ENCODE measurements around the gene XPR1. TPM values are rescaled to one million over a fixed set of nuclear protein-coding genes. Genes with fewer than 3 reads are reported as not detected.

XPR1 gene
- total RNA-seq, 2 experiments from 2014 or later, result 19.9 to 20.5 TPM

DNA sequence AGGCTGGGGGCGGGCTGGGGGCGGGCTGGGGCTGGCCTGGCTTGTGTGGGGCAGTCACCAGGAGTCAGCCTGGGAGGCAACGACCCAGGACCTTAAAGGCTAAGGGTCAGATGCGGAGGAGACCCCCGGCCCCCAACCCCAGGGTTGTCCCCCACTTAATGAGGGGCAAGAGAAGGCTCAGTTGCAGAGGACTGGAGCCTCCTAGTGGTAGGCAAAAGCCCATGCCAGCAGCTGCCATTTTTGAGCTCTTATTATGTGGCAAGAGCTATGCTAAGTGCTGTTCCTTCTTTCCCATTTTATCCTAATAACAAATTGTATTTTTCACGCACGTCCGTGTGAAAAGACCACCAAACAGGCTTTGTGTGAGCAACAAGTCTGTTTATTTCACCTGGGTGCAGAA is 288.9 kb downstream of the XPR1 start:
- ChIA-PET CTCF (interaction anchor here (0.6 to 1.3 kb wide), 6 partner anchors 10 to 406 kb away, joined by 3 to 6 read pairs (median 3); no protein-coding TSS in a partner anchor), POLR2A (no interaction called here)
- Mint-ChIP-seq H3K36me3 (ENCODE audit: low read depth) (no peaks in the 10 kb centered on the region), H3K9me3 (no peaks in the 10 kb centered on the region), H3K27ac (no peak overlapping the region), H3K4me1 (no peaks in the 10 kb centered on the region), H3K27me3 (peaks cover 6% of the 10 kb centered on the region), H3K4me3 (no peak overlapping the region)
- no peak for DNase-seq

DNA sequence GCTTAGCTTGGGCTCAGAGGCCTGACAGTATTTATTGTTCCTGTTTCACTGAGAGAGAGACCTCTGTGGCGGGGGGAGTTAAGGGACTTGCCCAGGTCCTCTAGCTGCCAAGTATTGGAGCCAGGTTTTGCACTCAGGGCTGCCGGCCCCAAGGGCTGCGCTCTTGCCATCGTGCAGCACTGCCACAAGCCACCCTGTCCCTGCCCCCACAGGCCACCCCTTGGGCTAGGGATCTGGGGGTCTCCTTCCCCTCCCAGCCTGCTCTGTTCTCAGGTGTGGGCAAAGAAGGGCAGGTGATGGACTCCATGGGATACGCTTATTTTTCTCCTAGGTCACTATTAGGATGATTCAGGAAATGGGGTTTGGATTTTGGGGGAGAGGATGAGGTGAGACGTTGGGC is 289.6 kb downstream of the XPR1 start:
- no peaks in the 10 kb centered on the region for H3K4me1 Mint-ChIP-seq
- H3K9me3 Mint-ChIP-seq, result no peaks in the 10 kb centered on the region
- DNase-seq, result no peak
- POLR2A ChIA-PET, result no interaction called here
- H3K4me3 Mint-ChIP-seq, result no peak overlapping the region
- no peak overlapping the region for H3K27ac Mint-ChIP-seq
- H3K27me3 Mint-ChIP-seq, result peaks cover 6% of the 10 kb centered on the region
- CTCF ChIA-PET, result interaction anchor here (0.6 to 1.3 kb wide), 6 partner anchors 10 to 406 kb away, joined by 3 to 6 read pairs (median 3); no protein-coding TSS in a partner anchor
- no peaks in the 10 kb centered on the region for H3K36me3 Mint-ChIP-seq (ENCODE audit: low read depth)

DNA sequence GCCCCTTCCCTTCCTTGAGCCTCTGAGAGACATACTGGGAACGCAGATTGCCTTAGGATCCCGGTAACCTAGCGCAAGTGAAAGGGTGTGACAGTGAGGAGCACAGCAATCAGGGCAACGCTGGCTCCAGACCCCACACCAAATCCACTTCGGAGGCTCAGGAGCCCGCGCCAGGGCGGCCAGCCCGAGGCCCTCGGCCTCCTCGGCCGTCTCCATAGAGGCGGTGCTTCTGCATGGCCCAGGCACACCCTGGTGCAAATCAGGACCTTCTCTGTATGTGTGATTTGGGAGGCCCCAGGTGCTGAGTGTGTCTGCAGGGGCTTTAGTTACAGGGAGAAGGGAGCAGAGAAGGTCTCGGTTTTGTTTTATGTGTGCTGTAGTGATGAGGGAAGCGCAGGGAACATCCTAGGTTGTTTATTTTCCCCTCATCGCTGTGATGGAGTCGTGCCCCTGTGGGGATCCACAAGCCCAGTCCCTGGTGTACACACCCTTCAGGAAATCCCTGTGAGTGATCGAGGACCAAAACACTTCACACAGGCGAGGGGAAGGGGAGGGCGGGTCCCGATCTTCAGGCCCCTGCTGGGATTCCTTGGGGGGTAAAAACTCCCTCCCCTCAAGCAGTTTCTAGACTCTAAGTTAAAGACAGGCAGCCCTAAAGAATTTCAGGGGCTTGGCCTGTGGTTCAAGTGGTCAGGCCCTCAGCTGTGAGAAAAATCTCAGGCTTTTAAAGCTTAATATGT is 290.2 kb downstream of the XPR1 start:
- Mint-ChIP-seq H3K4me1 (no peaks in the 10 kb centered on the region), H3K9me3 (no peaks in the 10 kb centered on the region), H3K27ac (no peak overlapping the region), H3K4me3 (no peak overlapping the region), H3K27me3 (peaks cover 6% of the 10 kb centered on the region), H3K36me3 (ENCODE audit: low read depth) (no peaks in the 10 kb centered on the region)
- DNase-seq, result no peak
- POLR2A ChIA-PET, result no interaction called here
- CTCF ChIA-PET, result no interaction called here

DNA sequence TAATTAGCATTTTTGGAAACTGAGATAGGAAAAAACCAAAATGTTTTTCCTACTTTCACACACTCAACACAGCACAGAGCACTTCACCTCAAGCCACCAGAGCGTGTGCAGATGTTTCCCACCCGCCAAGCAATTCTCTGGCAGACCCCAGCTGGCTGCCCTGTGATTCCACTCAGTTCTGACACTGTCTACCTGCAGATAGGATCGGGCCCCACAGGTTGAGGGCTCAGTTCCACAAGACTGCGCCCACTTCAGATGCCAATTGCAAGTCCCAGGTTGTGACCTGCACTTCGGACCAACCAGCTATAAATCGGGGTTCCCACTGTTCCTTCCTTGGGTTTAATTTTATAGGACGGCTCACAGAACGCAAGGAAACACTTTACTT is 290.8 kb downstream of the XPR1 start:
- no peak overlapping the region for H3K27ac Mint-ChIP-seq

DNA sequence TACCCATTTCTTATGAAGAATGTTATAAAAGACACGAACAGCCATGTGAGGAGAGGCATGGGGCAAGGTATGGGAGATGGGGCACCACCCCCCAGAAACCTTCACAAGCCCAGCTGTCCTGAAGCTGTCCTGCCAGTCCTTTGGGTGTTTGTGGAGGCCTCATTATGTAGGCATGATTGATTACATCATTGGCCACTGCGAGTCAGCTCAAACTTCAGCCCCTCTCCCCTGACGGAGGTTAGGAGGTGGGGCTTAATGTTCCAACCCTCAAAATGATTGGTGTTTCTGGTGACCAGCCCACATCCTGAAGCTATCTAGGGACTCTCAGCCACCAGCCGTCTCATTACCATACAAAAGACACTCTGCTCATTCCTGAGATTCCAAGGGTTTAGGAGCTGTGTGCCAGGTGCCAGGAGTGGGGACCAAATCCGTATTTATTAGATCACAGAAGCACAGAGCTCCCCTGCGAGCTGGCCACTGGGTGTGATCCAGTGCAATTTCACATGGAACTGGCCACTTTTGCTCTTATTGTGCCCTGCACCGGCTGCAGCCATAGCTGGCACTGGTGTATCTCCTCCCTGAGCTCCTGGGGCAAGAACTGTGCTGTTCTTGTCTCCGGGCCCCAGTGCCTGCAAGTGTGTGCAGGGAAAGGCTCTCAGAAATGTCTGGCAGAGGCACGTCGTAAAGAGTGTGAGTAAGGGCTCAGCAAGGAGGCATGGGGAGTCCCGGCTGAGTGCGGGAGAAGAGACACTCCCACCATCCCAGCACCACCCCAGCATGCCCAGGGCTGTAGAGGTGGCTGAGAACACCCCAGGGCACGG is 291.4 kb downstream of the XPR1 start:
- no peaks in the 10 kb centered on the region for H3K9me3 Mint-ChIP-seq
- no peaks in the 10 kb centered on the region for H3K4me1 Mint-ChIP-seq
- no peak for DNase-seq
- POLR2A ChIA-PET, result no interaction called here
- no peak overlapping the region for H3K4me3 Mint-ChIP-seq
- H3K27me3 Mint-ChIP-seq, result peaks cover 6% of the 10 kb centered on the region
- H3K36me3 Mint-ChIP-seq (ENCODE audit: low read depth), result no peaks in the 10 kb centered on the region
- H3K27ac Mint-ChIP-seq, result no peak overlapping the region
- CTCF ChIA-PET, result no interaction called here

More for the DNA sequence above, 290.8 kb downstream of the XPR1 start:
- ChIA-PET POLR2A (no interaction called here), CTCF (no interaction called here)
- H3K4me3 Mint-ChIP-seq, result no peak overlapping the region
- DNase-seq, result no peak
- no peaks in the 10 kb centered on the region for H3K36me3 Mint-ChIP-seq (ENCODE audit: low read depth)
- no peaks in the 10 kb centered on the region for H3K9me3 Mint-ChIP-seq
- H3K27me3 Mint-ChIP-seq, result peaks cover 6% of the 10 kb centered on the region
- H3K4me1 Mint-ChIP-seq, result no peaks in the 10 kb centered on the region

DNA sequence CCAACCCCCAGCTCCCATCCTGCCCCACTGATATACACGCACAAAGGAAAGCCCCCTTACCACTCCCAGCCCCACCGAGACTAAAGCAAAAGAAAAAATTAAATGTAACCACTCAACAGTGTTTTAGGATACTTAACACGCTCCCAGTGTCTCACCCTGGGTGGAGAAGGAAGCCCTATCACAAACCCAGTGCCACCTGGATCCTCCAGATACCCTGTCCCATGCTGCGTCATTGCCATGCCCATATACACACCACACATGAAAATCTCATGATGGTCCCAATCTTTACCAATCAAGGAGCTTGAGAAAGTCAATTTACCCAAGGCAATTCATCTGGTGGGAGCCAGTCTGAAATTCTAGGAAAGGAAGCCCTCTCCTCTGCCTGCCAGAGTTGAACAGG is 292.1 kb downstream of the XPR1 start:
- ChIA-PET CTCF (no interaction called here), POLR2A (no interaction called here)
- H3K36me3 Mint-ChIP-seq (ENCODE audit: low read depth), result no peaks in the 10 kb centered on the region
- no peak overlapping the region for H3K4me3 Mint-ChIP-seq
- H3K9me3 Mint-ChIP-seq, result no peaks in the 10 kb centered on the region
- no peak overlapping the region for H3K27ac Mint-ChIP-seq
- peaks cover 6% of the 10 kb centered on the region for H3K27me3 Mint-ChIP-seq
- DNase-seq, result no peak
- no peaks in the 10 kb centered on the region for H3K4me1 Mint-ChIP-seq

DNA sequence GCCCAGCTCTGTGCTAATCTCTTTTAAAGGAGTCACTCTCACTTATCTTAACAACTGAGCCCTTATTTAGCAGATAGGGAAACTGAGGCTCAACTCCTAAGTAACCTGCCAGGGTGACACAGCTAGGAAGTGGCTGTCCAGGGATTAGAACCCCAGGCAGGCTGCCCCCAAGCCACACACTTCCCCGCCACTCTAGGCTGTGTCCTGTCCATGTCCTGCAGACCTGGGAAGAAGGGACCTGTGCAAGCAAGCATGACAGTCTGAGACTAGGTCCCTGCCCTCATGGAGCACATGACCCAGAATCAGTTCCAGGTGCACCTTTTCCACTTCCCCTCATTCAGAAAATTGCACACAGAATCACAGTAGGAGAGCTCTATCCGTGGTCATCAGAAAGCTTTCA is 293.1 kb downstream of the XPR1 start:
- CTCF ChIA-PET, result no interaction called here
- no peaks in the 10 kb centered on the region for H3K9me3 Mint-ChIP-seq
- H3K4me1 Mint-ChIP-seq, result no peaks in the 10 kb centered on the region
- POLR2A ChIA-PET, result no interaction called here
- H3K27ac Mint-ChIP-seq, result no peak overlapping the region
- DNase-seq, result no peak
- H3K36me3 Mint-ChIP-seq (ENCODE audit: low read depth), result no peaks in the 10 kb centered on the region
- H3K27me3 Mint-ChIP-seq, result peaks cover 6% of the 10 kb centered on the region
- H3K4me3 Mint-ChIP-seq, result no peak overlapping the region

DNA sequence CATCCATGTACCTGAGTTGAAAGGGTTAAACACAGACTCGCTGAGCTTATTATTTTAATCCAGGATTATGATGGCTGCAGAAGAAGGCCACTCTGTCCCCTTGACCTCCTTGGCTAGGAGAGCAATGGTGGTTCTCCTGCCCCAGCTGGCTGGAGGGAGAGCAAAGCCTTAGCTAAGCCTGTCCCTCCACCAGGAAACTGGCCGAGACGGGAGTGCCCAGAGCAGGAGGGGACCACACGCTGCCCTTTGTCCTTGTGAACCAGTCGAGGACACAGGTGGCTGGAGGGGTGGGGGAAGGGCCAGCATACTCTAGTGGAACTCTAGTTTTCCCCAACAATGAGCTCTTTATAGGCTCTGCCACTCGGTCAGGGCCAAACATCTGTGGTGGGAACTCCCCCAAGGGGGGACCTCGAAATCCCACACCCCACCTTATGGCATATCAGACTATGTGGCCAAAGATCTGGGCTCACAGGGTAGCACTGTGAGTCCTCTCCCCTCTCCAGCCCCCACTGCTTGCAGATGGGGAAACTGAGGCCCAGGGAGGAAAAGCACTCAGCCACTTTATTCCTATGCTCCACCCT is 293.7 kb downstream of the XPR1 start:
- no peak for DNase-seq
- Mint-ChIP-seq H3K27ac (no peak overlapping the region), H3K4me3 (no peak overlapping the region), H3K27me3 (peaks cover 6% of the 10 kb centered on the region), H3K36me3 (ENCODE audit: low read depth) (no peaks in the 10 kb centered on the region), H3K9me3 (no peaks in the 10 kb centered on the region), H3K4me1 (no peaks in the 10 kb centered on the region)
- POLR2A ChIA-PET, result no interaction called here
- CTCF ChIA-PET, result no interaction called here

DNA sequence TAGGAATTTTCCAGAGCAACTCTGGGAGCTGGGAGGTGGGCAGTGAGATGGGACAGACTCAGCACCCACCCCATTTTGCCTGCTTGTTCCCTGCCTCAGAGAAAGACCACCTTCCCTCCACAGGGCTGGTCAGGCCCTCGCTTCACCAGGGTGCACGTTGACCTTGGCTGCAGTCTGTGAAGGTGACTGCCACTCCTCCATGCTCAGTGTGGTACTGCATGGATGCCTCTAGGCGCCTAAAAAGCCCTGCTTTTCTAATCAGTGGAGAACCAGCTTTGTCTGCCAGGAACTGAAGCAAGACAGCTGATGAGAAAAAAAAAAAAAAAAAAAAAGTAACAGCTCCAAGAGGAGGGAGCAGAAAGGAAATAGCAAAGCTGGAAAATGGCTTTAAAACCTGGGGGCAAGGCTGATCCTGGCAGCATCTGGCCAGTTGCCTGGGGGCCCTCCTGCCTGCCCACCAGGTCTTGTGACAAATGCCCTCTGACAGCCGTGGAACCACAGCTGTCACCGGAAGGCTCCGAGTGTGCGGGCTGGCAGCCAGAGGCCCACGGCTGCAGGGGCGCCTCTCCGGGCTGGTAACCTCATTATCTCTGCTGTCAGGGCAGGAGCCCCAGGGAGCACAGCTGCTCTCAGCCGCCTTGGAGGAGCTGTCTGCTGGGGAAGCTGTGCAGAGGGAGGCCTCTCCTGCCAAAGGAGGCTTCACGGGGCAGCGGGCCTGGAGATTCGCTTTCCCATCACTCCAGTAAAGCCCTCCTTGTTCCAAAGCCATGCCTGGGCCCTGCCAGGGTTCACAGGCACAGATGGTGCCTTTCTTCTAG is 294.6 kb downstream of the XPR1 start:
- Mint-ChIP-seq H3K27me3 (peaks cover 6% of the 10 kb centered on the region), H3K9me3 (no peaks in the 10 kb centered on the region), H3K4me3 (no peak overlapping the region), H3K4me1 (no peaks in the 10 kb centered on the region), H3K27ac (no peak overlapping the region), H3K36me3 (ENCODE audit: low read depth) (no peaks in the 10 kb centered on the region)
- ChIA-PET CTCF (interaction anchor here (0.7 kb wide), 1 partner anchor 100 kb away, joined by 4 read pairs; no protein-coding TSS in a partner anchor), POLR2A (no interaction called here)
- DNase-seq, result no peak

DNA sequence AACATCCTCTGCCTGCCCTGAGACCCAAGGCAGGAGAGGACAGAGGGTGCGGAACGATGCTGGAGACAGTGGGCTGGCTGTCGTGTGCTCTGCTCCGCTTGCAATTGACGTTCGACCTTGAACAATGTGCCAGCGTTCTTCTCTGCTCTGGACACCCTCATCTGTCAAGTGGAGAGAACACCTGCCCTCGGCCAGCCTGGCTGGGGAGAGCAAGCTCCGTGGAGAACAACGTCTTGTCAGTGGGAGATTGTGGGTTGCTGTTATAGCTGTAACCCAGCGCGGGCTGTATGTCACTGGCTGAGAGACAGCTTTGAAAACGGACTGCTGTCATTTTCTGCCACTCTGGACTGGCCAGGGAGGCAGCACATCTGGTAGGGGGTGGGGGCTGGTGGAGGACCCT is 295.5 kb downstream of the XPR1 start:
- H3K36me3 Mint-ChIP-seq (ENCODE audit: low read depth), result no peaks in the 10 kb centered on the region
- H3K9me3 Mint-ChIP-seq, result no peaks in the 10 kb centered on the region
- no peak overlapping the region for H3K27ac Mint-ChIP-seq
- DNase-seq, result no peak
- H3K4me1 Mint-ChIP-seq, result no peaks in the 10 kb centered on the region
- ChIA-PET POLR2A (no interaction called here), CTCF (no interaction called here)
- peaks cover 6% of the 10 kb centered on the region for H3K27me3 Mint-ChIP-seq
- H3K4me3 Mint-ChIP-seq, result no peak overlapping the region

DNA sequence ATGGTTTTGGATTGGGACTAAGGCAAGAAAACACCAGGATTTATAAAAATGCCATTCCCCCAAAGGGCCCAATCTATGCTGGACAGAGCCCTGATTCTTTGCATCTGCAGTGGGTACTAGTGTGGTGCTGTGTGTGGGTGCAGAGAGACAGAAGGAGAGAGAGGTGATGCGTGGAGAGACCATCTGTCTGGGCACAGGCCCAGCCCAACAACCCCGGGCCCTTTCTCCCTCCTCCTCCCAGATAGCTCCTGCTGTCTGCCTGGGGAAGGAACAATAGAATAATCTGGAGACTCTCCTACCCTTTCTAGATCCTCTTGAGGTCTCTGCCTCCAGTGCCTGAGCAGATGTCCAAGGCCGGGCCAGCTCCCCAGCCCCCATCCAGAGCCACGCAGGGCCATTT is 296.0 kb downstream of the XPR1 start:
- Mint-ChIP-seq H3K4me3 (no peak overlapping the region), H3K4me1 (no peaks in the 10 kb centered on the region), H3K27ac (no peak overlapping the region), H3K9me3 (no peaks in the 10 kb centered on the region), H3K36me3 (ENCODE audit: low read depth) (no peaks in the 10 kb centered on the region), H3K27me3 (peaks cover 6% of the 10 kb centered on the region)
- CTCF ChIA-PET, result no interaction called here
- POLR2A ChIA-PET, result no interaction called here
- DNase-seq, result no peak

DNA sequence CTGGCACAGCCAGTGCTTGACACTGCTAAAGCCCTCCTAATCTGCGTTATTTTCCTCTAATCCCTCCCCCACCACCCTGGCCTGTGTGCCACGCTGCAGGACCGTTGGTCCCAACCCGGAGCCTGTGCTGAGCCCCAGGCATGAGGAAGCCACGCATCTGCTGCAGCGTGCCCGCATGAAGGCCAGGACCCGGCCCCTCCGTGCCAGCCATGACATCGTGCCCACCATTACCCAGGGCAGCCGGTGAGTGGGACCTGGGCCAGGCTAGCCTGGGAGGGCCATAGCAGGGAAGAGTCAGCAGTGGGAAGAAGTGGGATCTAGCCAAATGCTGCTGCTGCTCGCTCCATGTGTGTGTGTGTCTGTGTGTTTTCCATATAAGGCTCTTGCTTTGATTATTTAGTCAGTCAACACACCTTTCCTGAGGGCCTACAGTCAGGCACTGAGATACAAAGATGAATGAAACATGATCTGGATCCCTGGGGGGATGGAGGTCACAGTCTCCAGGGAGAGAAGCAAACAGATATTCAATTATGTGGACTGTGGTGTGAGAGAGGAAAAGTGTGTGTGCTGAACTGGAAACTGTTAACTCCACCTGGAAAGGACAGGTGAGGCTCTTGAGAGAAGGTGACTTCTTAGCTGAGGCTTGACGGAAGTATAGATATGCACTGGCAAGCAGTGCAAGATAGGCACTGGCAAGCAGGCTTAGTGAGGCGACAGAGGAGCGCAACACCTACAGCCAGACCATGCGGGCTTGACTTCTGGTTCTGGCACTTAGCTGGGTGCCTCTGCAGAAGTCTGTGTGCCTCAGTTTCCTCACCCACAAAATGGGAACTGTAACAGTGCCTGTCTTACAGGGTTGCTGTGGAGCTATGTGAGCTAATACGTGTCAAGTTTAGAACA is 296.8 kb downstream of the XPR1 start:
- ChIA-PET POLR2A (no interaction called here), CTCF (no interaction called here)
- H3K9me3 Mint-ChIP-seq, result no peaks in the 10 kb centered on the region
- no peak for DNase-seq
- no peak overlapping the region for H3K4me3 Mint-ChIP-seq
- H3K27ac Mint-ChIP-seq, result no peak overlapping the region
- peaks cover 6% of the 10 kb centered on the region for H3K27me3 Mint-ChIP-seq
- no peaks in the 10 kb centered on the region for H3K36me3 Mint-ChIP-seq (ENCODE audit: low read depth)
- H3K4me1 Mint-ChIP-seq, result no peaks in the 10 kb centered on the region

Measured in activated CD4-positive, alpha-beta memory T cell treated with anti-CD3 and anti-CD28 coated beads, Interleukin-2, amount 10 ng/mL, durations not matched to agents 7 days and 5 days (primary cell).